ENCODE measurements around the gene DDIAS.
A peak's percentile ranks its signal among the peaks of the same experiment; 100 is the strongest.
"Not testable (repeated sequence)": the region's sequence is repeated elsewhere in the genome, so short reads cannot be mapped to it uniquely, and the experiment has no call there.

The DDIAS gene, protein sequence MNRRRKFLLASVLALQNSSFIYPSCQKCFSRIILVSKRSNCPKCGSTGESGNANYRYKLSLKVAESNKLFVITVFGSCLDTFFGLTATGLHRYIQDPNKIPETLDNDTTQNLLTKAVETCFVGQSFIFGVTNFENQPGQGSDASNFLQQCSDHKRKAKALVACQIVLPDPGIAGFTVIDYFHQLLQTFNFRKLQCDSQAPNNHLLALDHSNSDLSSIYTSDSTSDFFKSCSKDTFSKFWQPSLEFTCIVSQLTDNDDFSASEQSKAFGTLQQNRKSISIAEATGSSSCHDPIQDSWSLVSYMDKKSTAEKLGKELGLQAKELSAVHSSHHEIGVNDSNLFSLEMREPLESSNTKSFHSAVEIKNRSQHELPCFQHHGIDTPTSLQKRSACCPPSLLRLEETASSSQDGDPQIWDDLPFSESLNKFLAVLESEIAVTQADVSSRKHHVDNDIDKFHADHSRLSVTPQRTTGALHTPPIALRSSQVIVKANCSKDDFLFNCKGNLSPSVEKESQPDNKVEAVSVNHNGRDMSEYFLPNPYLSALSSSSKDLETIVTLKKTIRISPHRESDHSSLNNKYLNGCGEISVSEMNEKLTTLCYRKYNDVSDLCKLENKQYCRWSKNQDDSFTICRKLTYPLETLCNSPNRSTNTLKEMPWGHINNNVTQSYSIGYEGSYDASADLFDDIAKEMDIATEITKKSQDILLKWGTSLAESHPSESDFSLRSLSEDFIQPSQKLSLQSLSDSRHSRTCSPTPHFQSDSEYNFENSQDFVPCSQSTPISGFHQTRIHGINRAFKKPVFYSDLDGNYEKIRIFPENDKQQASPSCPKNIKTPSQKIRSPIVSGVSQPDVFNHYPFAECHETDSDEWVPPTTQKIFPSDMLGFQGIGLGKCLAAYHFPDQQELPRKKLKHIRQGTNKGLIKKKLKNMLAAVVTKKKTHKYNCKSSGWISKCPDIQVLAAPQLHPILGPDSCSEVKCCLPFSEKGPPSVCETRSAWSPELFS

DNA sequence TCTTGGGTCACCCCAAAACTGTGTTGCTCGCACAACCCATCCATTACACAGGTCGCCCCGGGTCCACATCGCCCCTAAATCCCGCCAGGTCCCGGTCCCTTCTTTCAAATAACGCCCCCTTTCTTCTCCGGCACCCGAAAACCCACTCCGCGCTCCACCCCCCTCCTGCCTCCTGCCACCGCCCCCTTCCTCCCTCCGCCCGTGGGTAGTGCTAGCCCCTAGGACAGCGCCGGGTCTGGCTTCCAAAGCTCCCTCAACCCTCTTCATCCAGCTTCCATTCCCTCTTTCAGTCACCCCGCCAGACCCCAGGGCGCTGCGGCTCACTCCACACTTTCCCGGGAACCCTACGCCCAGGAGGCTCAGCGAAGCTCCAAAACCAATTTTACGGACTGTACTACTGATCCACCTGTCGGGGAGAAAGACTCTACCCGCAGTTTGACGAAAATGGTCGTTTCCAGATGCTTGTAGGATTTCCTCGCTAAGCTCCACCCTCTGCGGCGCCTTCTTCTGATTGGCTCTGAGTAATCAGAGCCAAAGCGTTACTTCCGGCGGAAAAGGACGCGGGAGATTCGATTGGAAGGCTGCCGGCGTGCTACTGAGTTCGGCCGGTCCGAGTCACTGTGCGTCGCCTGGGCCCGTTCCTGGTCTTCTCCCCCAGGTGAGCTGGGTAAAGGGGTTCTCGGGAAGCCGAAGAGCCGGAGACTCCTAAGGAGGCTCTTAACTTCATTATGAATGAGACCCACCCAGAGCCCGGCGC lies at the start of gene DDIAS:
Gene DDIAS, plus strand, starts transcription at position 572 of the 757 bp plus-strand sequence. CDS start 13,003 bp downstream, outside the sequence.
- peak; percentile 88 for DNase-seq

- no peak for DNase-seq
Observed at GRCh38 chr11:82854242-82854641, 47.3 kb upstream of the DDIAS start.

DNA sequence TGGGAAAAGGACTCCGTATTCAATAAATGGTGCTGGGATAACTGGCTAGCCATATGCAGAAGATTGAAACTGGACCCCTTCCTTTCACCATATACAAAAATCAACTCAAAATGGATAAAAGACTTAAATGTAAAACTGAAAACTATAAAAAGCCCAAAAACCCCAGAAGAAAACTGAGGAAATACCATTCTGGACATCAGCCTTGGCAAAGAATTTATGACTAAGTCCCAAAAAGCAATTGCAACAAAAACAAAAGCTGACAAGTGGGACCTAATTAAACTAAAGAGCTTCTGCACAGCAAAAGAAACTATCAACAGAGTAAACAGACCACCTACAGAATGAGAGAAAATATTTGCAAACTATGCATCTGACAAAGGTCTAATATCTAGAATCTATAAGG lies 46.6 kb upstream of the DDIAS start:
- DNase-seq = not testable (repeated sequence)

DNA sequence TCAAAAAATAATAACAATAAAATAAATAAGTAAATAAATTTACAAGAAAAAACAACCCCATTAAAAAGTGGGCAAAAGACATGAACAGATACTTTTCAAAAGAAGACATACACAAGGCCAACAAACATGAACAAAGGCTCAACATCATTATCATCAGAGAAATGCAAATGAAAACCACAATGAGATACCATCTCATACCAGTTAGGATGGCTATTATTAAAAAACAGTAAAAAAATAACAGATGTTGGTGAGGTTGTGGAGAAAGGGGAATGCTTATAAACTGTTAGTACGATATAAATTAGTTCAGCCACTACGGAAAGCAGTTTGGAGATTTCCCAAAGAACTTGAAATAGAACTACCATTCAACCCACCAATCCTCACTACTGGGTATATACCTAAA lies 45.9 kb upstream of the DDIAS start:
- DNase-seq = no peak

DNA sequence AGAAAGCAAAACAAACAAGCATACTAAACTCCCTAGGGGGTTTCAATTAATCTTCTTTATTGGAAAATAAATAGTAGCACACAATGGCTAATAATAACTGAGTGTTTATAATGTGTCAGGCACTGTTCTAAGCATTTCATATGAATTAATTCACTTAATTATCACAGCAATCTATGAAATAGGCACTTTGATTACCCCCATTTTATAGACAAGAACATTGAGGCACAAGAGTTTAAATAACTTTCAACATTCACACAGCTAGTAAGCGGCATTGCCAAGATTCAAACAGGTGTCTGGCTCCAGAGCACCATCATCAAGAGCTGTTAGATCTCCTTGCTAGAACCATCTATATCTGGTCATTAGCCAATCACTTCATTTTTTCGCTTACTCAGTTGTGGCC lies 44.4 kb upstream of the DDIAS start:
- no peak for DNase-seq

- no peak for DNase-seq
Observed at GRCh38 chr11:82858133-82858532, 43.4 kb upstream of the DDIAS start.

GRCh38 chr11:82858556-82859091 lies 42.9 kb upstream of the DDIAS start:
- no peak for DNase-seq

- DNase-seq = no peak
Observed at GRCh38 chr11:82859750-82860149, 41.8 kb upstream of the DDIAS start.

DNA sequence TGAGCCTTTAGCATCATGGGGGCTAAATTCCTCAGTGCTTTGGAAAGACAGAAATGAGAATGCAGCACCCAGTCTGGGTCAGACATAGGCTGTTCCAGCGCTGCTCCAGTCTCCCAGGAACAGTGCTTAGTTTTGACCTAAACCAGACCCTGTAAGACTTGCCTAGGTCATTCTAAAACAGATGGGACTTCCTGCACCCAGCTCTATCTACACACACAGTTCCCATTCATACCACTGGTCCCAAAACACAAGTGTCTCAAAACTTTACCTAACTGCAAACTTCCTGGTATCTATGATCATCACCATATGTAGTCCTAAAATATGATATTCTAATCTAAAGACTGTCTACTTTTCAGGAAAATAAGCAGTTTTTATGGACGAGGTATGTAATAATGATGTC lies 39.2 kb upstream of the DDIAS start:
- no peak for DNase-seq

GRCh38 chr11:82863209-82863608 lies 38.3 kb upstream of the DDIAS start:
- no peak for DNase-seq

DNA sequence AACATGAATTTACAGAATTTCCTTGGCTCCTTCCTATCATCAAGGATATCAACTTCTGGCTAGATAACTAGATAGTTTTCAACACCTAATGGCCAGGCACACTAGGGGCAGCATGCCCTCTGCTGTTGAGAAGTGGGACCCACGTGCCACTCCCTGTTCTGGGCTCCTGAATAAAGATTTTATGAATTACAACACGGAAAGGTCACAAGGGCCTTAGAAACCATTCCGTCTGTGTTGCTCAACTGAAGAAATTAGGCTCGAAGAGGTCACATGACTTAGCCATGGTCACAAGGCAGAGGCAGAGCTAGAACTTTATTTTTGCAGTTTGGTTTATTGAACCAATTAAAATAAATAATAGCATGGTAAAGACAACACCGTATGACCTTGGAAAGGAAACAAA lies 37.3 kb upstream of the DDIAS start:
- no peak for DNase-seq

DNA sequence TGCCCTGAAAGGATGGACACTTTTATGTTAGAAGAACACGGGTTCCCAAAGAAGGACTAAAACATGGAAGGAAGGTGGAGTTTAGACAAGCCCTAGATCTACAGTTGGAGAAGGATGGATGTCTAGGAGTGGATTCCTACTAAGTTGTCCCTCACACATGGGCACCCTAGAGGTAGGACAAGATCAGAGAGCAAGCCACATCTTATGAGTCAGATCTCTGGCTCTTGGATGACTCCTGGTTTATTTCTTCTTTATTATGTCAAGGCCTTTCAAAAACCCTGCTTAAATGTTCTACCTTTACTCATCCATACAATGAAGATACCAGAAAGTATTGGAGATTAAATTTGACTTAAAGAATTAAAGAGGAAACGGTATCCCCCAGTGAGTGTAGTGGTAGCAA lies 35.7 kb upstream of the DDIAS start:
- DNase-seq = no peak

DNA sequence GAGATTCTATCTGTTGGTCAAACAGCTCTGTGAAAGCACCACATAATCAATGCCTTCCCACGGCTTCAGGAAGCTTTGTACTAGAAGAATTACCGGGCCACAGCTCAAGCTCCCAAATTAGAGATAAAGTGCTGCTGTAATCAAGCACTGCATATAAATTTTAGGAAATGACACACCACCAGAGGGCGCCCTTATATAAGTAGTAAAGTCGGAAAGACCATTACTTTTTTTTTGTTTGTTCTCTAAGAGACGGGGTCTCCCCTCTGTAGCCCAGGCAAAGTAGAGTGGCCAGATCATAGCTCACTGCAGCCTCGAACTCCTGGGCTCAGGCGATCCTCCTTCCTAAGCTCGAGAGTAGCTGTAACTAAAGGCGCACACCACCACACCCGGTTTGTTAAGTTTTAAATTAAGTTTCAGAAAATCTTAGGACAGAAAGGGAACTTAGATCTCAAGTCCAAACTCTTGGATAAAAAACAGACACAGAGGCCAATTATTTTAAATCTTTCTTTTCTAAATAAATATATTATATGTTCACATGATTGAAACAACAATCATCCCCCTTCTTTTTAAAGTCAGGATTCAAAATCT lies 33.9 kb upstream of the DDIAS start:
- peak; percentile 41 for DNase-seq

GRCh38 chr11:82869657-82870056 lies 31.9 kb upstream of the DDIAS start:
- no peak for DNase-seq

DNA sequence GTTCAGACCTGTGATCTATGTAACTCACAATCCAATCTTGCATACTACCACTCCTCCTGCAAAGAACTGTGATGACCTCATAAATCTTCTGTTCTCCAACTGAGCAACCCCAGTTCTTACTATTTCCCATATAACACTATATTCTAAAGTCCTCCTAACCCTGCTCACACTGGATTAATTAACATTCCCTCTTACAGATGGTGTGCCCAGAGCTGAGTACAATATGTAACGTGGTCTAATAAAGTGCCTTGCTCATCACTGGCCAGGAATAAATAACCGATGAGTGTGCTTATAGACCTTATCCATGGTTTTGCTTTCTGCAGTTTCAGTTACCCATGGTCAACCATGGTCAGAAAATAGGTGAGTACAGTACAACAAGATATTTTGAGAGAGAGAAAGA lies 29.9 kb upstream of the DDIAS start:
- DNase-seq = no peak

GRCh38 chr11:82872377-82873150 lies 29.0 kb upstream of the DDIAS start:
- no peak for DNase-seq

- DNase-seq = no peak
Observed at GRCh38 chr11:82873919-82874333, 27.6 kb upstream of the DDIAS start.

DNA sequence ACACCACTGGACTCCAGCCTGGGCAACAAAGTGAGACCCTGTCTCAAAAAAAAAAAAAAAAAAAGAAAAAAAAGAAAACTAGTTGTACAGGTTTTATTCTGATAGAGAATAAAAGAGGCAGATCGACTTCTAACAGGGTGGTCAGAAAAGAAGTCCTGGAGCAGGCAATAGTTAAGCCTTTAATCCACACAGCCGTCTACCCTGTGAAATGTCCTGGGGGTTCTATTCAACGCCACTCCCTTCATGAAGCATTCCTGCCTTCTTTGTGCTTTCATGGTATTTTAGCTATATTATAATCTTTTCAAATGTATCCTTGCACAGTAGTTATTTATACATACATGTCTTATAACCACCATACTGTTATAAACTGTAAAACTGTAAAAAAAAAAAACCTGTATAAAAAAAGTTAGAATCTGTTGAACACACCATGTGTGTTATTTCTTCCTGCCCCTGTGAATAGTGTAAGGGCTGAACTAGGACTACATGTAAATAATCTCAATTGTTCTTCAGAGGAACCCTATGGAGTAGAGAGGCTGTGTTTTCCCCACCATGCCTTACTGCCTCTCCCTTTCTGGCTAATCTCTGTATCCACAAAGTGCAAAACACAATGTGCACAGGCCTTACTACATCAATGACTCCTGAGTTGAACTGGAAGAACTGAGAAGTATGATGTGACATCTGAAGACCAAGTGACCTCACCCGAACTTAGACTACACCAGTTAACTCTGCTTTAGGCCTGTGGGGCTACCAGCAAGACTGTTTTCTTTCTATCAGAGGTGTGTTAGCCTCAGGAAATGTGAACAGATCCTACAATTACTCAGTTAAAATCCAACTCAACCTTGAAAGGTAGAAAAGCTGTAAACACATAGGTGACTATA lies 26.7 kb upstream of the DDIAS start:
- DNase-seq = no peak

- no peak for DNase-seq
Observed at GRCh38 chr11:82883853-82884252, 17.7 kb upstream of the DDIAS start.
